Suppressor macrophage (primary cell): ENCODE measurements around the gene ST3GAL2.
A peak's percentile ranks its signal among the peaks of the same experiment; 100 is the strongest.
"Not testable (repeated sequence)": the region's sequence is repeated elsewhere in the genome, so short reads cannot be mapped to it uniquely, and the experiment has no call there.

Experiments used
- DNase-seq, 4 experiments: peaks; one replicate each; pipeline ENCODE4 v3.0.0-alpha.2; 2020 to 2022

ST3GAL2 gene

DNA sequence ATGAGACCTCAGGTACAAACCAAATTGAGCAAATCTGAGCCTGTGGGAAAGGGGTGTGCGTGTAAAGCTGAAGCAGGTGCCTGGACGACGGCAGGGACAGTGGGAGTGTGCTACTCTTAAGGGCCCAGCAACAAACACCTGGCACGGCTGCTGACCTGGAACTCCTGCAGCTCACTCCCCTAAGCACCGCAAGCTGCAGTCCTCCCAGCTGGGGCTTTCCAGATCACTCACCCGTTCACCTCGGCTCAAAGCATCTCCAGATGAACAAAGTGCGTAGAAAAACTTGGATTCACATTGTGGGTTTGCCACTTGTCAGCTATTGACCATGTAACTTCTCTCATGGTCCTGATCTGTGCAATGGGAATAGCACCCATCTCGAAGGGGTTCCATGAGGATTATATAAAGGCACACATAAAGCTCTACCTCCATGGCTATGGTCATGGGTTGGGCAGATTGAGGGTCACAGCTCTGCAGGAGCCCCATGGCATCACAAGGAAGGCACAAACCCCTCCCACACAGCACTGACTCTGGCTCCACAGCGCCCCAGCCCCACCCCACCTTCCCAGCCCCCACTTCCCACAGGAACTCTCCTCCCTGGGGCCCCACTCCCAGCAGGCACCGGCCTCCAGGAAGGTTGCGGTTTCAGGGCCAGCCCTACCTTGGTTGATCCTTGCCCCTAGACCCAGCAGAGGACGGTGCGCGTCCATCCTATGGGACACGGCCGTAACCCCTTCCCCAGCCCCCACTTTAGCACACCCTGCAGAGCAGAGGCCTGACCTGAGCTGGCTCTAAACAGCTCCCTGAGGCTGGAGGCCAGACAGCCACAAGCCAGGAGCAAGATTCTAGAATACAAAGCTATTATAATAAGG lies 21.9 kb downstream of the ST3GAL2 start:
- no peak for DNase-seq

DNA sequence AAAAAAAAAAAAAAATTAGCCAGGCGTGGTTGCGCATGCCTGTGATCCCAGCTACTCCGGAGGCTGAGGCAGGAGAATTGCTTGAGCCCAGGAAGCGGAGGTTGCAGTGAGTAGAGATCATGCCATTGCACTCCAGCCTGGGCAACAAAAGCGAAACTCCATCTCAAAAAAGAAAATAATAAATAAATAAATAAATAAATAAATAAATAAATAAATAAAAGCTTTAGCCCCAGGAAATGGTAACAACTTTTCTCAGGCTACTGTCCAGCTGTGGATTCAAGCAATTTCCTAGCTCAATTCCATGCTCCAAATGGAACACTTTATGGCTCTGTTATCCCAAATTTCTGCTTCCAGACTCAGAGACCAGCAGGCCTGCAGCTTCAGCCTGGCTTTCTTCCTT lies 25.3 kb downstream of the ST3GAL2 start:
- not testable (repeated sequence) for DNase-seq

DNA sequence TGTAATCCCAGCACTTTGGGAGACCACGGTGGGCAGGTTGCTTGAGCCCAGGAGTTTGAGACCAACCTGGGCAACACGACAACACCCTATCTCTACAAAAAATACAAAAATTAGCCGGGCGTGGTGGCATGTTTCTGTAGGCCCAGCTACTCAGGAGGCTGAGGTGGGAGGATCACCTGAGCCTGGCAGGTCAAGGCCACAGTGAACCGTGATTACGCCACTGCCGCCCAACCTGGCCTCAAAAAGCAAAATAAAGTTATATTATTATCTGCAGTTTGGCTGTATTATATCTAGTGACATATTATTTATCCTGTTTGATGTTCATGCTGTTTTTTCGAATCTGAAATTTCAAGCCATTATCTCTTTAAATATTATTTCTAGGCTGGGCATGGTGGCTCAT lies 26.5 kb downstream of the ST3GAL2 start:
- no peak for DNase-seq

DNA sequence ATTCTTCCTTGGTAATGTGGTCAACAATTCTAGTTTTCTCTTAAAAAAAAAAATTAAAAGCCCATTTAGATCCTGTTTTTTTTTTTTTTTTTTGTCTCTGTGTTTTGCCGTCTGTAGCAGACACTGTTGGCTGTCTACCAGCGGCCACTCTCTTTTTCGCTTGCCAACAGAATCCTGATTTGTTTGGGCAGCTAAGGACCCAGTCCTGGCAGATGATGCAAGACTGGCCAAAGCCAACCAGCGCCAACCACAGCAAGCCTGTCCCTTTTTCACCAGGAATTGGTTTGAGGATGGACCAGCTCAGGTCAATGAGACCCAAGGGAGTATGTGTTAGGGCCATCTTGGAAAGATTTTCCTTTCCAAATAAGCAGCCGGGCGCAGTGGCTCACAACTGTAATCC lies 28.2 kb downstream of the ST3GAL2 start:
- DNase-seq = no peak

DNA sequence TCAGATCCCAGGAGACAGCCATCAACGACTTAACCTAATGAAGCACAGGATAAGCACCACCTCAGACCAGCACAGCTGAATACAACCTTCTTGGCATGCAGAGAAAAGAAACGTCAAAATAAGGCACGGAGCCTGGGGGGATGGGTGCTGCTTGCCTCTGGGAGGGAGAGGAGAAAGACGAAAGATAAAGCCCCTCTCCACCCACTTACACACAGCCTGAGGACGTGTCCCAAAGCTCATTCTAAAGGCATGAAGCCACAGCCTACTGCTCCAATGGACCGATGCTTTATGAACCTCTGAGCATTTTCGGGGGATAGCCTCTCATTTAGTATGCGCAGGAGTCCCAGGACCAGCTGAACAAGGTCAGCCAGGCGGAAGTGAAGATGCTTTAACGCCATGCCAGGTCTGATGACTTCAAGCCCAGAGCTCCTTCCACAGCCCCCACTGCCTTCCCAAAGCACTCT lies 31.1 kb downstream of the ST3GAL2 start:
- DNase-seq = no peak

DNA sequence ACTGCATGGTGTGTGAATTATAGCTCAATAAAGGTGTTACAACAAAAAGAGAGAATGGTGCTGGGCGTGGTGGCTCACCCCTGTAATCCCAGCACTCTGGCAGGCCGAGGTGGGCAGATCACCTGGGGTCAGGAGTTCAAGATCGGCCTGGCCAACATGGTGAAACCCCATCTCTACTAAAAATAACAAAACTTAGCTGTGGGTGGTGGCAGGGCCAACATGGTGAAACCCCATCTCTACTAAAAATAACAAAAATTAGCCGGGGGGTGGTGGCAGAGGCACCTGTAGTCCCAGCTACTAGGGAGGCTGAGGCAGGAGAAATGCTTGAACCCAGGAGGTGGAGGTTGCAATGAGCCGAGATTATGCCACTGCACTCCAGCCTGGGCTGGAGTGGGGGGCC lies 32.8 kb downstream of the ST3GAL2 start:
- DNase-seq = not testable (repeated sequence)

DNA sequence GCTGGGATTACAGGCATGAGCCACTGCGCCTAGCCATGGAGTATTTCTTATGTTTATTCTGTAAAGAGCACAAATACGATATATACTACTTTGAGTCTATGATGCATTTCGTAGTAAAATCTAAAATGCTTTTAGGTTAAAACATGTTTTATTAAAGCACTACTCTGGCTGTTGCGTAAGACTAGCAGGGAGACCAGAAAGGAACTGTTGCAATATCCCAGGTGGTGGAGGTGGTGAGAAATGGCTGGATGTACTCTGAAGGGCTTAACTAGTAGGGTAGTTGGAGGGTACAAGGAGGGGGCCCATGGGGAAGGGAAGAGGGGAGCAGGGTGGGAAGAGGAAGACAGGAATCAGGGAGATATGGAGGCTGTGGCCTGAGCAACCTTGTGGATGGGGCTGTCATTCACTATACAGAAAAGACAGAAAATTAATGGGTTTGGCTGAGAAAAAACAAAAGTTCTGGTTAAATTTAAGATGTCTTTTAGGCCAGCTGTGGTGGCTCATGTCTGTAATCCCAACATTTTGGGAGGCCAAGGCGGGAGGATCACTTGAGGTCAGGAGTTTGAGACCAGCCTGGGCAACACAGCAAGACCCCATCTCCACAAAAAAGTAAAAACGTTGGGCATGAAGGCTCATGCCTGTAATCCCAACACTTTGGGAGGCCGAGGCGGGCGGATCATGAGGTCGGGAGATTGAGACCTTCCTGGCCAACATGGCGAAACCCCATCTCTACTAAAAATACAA lies 35.8 kb downstream of the ST3GAL2 start:
- DNase-seq = no peak

DNA sequence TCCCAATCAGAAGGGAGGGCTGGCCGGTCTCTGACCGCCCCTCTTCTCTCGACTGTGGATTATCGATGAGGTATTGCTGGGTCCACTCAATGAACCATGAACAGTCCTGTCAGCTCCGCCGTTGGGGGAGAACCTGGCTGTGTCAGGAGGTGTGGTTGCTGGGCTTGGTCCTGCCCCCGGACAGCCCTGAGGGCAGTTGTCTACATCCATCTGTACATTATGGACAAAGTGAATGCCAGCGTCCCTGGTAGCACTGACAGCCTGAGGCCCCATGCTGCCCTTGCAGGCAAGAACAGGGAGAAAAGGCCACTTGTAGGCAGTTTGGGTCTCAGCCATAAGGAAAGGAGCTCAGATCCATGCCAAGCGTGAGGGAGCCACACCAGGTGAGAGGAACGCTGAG lies 38.9 kb downstream of the ST3GAL2 start:
- DNase-seq = no peak

DNA sequence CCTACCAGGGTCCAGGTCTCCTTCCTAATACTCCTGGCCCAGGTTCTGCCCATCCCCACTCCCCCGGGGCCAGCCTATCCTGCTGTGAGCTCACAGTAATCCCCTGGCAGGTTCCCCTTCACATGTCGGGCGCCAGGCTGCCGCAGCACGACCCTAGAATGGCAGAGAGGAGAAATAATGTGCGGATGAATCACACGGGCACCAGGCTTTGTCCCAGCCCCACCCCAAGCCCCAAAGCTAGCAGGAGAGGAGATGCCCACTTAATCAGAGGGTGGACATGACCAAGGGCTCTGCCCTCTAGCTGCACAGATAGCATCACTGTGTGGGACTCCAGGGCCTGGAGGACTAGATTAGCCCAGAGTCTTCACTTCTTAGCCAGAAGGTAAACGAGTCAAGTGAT lies 39.5 kb downstream of the ST3GAL2 start:
- no peak for DNase-seq

DNA sequence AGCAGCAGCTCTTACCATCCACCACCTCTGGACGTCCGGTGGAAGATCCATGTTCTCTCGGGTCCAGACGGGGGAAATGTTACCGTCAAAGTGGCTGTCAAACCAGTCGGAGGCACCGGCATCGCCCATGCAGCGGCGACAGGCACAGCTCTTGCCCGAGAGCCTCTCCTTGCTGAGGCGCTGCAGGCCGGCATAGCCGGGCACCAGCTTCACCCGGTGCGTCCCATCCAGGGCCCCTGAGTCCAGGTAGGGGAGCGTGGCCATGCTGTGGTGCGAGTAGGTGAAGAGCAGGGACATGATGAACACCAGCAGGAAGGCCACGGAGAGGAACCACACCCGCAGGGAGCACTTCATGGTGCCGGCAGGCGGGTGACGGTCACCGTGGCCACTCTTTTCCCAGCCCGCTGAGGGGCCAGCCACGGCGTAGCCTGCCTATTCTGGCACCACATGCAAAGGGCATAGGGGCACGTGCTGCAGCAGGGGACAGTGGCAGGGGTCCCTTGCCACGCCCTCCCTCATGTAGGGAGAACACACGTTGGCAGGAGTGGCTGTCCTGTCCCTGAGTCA lies 40.6 kb downstream of the ST3GAL2 start:
- no peak for DNase-seq

DNA sequence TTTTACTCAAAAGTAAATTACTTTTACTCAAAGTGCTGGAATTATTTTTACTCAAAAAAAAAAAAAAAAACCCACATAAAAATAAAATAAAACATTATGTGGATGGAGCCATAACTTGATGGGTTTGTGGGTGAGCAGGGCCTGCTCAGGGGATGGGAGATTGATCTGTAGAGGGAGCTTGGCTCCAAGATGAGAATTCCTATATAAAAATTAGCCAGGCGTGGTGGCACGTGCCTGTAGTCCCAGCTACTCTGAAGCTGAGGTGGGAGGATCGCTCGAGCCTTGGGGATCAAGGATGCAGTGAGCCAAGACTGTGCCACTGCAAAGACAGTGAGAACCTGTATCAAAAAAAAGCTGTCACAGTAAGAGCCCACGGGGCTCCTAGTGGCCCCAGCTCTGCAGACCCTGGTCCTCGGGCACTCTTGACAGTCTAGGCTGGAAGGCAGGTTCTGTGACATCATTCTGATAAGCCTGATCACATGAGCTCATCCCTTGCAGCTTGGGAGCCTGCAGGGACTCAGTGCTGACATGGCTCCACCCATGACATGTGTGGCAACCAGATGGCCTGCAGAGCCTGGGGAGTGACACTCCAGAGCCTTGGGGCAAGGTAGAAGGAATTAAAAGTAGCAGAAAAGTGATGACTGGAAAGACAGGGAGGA lies 42.5 kb downstream of the ST3GAL2 start:
- DNase-seq = peak; percentile 14 to 40 (median 32)

DNA sequence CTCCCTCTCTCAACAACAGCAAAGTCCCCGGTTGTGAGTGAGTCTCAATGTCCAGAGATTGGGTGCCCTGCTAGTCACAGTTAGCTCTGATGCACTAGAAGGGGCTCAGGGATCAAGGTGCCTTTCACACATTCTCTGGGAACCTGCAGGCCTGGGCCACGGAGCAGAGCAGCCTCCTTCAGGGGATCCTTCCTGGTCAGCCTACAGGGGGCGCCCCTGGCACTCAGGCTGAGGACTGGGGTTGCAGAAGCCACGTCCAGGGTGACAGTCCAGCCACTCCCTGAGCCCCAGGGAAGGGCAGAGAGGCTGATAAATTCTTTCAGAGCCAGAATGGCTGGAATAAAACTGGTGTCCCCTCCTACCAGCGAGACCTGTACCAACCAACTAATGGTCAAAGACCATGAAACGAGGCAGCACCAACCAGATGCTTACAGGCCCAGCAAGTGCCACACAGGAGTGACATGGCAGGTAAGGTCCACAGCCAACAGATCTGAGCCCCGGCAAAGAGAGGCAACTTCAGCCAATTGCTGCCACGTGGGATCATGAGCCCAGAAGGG lies 43.5 kb downstream of the ST3GAL2 start:
- peak; percentile 80 to 93 (median 86) for DNase-seq

DNA sequence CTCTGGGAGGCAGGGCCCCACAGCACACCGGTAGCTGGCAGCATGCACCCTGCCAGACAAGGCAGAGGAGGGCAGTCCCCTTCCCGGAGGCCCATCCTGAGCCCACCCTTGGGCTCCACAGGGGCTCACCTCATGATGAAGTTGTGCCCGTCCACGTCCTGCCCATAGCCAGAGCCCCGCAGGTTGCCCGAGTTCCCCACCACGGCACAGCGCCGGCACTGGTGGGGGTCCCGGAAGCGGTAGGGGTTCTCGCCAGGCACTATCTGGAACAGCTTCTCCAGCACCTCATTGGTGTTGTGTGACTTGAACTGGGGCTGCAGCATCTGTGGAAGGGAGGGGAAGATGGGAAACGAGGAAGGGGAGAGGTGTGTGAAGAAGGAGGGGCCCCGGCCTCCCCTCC lies 44.0 kb downstream of the ST3GAL2 start:
- DNase-seq = no peak

DNA sequence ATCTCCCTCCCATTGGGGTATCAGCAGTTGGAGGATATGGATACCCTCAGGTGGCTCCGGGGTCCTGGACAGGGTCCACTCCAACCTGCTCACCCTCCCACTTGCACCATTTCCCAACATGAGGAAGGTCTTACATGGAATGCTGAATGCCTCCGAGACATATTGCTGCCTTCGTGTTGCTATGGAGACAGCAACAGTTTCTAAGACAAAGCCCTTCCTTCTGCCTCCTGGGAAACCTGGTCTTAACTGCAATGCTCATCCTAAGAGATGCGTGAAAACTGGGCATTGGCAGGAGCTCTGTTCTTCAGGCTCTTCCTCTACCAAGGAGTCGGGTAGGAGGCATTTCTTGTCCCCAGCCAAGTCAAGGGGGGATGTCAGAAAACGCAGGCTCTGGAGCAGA lies 45.2 kb downstream of the ST3GAL2 start:
- DNase-seq = no peak

DNA sequence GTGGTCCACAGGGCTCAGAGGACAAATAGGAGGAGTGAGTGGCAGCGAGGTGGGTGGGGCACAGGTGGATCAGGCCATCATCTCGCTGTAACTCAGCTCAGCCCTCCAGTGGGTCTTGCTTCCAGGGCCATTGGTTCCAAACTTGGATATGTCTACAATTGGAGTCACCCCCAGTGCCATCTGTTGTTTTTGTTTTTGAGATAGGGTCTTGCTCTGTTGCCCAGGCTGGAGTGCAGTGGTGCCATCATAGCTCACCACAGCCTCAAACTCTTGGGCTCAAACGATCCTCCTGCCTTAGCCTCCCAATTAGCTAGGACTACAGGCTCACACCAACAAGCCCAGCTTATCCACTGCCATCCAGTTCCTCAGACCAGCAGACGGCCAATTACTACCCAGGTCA lies 46.3 kb downstream of the ST3GAL2 start:
- no peak for DNase-seq

DNA sequence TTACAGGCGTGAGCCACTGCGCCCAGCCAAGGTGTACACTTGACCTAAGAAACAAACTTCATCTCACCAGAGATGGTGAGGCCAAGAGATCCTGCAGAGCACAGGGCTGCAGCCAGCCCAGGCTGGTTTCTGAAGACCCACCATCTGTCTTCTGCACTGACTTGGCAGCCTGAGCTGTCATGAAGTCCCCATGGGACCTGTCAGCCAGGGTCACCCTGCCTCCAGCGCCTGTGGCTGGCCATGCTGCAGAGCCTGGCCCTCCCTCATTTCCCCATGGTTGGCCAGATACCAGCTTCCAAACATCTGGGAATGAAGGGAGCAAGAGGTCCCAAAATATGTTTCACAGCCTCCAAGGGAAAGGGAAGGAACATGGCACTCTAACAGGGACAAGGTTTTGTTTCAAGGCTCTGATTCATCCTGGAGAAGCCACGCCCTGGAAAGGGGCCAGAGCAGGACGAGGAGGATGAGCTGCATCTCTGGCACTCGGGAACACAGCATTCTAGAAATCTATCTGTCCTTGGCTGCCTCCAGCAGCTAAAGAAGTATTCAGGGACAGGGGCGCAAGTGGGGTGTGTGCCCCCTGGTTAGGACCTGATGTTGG lies 46.9 kb downstream of the ST3GAL2 start:
- no peak for DNase-seq

DNA sequence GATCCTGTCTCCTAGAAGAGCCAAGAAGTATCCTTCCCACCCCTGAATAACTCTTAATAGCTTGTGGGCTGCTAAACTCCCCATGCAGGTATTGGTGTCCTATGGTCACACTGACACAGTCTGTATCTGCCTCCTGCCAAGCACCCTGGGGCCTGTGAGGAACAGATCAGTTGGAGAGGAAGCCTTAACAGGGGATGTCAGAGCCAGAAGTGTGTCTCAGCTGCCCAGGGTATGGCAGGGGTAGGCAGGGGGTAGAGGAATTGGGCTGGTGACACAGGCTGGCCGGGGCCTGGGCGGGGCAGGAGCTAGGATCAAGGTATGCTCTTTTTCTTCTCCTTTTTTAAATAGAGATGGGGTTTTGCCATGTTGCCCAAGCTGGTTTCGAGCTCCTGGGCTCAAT lies 47.5 kb downstream of the ST3GAL2 start:
- DNase-seq = no peak

DNA sequence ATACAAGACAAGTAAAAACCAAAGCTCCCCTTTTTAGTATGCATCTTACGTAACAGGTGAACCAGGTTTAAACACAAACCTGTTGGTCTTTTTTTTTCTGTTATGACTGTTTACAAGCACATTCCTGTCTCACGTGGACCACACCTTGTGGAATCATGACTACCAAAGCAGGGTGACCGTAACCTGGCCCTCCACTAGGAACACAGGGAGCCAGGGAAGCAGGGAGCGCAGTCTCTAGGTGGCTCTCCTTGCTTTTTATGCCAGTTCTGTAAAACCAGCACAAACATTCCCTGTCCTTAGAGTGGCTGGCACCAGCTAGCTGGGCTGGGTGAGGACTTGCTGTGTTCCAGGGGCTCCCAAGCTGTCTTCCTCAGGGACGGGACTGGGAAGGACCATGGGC lies 48.1 kb downstream of the ST3GAL2 start:
- DNase-seq = no peak

DNA sequence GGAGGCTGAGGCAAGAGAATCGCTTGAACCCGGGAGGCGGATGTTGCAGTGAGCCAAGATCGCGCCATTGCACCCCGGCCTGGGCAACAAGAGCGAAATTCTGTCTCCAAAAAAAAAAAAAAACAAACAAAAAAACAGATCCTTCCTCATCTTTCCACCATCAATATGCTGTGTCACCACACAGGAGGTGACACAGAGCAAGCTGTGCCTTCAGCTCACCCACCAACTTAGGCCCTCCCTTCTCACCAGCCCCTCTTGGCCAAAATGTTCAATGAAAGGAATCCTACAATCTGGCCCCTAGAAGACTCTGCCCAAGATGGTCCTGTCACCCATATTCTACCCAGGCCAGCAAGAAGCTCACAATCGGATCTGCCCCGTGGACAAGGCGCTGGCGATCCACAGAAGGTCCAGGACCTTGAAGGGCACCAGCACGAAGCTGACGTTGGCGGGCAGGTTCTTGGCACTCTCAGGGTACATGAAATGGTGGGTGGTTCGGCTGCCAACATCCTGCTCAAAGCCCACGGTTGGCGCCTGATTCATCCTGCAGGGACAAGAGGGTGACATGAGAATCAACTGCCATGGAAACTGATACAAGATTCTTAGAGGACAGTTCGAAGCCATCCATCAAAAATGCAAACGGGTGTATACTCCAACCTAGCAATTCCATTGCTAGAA lies 50.8 kb downstream of the ST3GAL2 start:
- no peak for DNase-seq

DNA sequence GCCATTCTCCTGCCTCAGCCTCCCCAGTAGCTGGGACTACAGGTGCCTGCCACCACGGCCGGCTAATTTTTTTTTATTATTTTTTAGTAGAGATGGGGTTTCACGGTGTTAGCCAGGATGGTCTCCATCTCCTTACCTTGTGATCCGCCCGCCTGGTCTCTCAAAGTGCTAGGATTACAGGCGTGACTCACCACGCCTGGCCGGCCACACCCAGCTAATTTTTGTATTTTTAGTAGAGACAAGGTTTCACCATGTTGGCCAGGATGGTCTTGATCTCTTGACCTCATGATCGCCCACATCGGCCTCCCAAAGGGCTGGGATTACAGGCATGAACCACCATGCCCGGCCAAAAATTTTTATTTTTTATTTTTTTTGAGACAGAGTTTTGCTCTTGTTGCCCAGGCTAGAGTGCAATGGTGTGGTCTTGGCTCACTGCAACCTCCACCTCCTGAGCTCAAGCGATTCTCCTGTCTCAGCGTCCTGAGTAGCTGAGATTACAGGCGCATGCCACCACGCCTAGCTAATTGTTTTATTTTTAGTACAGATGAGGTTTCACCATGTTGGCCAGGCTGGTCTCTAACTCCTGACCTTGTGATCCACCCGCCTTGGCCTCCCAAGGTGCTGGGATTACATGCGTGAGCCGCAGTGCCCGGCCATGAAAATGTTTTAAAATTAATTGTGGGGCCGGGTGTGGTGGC lies 52.5 kb downstream of the ST3GAL2 start:
- not testable (repeated sequence) for DNase-seq

DNA sequence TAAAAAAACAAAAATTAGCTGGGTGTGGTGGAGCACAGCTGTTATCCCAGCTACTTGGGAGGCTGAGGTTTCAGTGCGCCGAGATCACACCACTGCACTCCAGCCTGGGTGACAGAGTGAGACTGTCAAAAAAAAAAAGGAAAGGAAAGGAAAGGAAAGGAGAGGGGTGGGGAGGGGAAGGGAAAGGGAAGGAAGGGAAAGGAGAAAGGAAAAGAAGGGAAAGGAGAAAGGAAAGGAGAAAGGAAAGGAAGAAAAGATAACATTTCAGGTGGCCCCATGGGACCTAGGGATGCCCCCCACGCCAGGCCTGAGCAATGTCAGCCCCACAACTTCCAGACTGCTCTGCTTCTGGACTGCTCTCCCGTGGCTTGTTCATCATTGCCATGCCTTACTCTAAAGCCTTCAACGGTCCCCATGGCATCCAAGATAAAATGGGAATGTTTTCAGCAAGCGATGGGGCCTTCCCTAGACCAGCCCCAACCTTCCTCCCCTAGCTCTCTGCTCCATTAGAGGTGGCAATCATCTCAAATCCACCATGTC lies 55.4 kb downstream of the ST3GAL2 start:
- no peak for DNase-seq
